HG03342 (cell line): ENCODE results near the gene XXYLT1.

Source experiments
- ATAC-seq: cut with Tn5 transposase; IDR thresholded peaks from one replicate; pipeline ENCODE4 v1.9.1; 2021; ENCODE audit warnings: mild to moderate bottlenecking, moderate library complexity; ENCODE audit not compliant: unreplicated experiment

XXYLT1 gene

DNA sequence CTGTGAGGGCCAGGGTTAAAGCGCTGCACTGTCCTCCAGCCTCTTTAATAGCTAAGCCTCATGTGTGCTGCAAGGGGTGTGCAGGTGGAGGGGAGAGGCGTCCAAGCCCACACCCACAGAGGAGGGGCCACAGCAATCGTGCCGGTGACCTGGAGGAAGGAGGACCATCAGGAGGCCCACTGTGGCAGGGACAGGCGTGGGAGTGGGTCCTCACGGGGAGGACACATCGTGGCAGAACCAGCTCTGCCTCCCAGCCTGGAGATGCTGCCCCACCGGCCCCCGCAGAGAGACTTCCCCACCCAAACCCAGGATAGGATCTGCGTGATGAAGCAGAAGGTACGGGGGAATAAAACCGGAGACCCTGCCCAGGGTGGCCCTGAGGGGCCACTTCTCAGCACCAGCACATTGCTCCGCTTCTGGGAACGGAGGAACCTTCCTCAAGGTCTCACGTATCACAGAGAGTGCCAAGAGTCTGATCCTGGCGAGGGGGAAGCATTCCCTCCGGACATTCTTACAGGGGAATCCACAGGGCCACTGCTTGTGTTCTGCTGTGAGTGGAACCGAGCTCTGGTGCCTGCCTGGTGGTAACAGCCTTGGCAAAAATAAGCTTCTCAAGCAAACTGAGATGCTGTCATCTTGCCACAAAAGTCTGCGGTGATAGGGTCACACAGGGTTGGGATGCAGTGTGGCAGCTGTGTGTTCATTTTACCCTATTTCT is 199.8 kb downstream of the XXYLT1 start:
- no peak for ATAC-seq

DNA sequence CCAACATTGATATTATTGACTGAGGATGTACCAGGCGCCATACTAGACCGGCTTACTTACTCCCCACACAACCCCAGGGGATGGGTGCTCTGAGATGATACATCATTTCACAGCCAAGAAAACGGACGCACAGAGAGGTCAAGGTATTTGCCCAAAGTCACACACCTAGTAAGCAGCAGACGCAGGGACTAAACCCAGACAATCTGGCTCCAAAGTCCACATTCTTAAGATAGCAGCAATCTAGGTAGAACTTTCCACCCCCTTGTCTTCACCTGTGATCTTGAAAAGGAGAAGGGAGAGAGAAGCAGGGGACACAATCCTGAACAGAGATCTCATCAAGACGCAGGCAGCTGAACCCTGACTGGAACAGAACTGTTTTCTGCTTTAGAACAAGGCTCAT is 200.6 kb downstream of the XXYLT1 start:
- no peak for ATAC-seq

GRCh38 chr3:195069501-195070251 is 201.3 kb downstream of the XXYLT1 start:
- ATAC-seq = no peak

DNA sequence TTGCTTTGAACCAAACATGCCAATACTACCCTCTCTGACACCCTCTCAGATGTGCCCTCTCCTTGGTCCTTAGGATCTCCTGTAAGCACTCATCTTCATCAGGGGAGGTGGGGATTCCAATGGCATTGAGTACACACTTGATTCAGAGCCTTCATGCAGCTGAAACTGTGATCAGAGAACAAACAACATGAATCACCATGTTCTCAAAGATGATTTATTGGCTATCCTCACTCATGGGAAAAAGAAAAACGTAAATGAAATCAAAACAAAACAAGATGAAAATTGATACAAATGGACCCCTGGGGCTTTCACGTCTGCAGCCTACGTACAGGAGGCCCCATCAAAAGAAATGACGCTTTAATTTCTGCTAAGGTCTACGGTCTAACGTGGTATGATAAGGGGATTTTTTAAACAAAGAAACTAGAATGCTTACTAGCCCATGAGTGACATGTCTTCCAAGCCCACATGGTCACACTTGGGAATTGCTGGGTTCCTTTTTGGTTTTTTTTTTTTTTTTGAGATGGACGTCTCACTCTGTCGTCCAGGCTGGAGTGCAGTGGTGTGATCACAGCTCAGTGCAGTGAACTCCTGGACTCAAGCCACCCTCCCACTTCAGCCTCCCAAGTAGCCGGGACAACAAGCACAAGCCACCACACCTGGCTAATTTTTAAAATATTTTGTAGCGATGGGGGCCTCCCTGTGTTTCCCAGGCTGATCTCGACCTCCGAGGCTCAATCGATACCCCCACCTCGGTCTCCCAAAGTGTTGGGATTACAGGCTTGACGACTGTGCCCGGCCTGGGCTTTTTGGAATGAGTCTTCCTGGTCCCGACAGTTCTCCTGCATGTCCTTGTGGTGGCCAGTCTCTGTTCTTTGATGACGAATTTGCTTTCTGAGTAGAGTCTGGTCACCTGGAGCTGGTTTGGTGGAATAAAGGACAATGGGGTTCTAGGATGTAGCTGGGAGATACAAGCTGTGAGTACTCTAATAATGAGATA is 202.6 kb downstream of the XXYLT1 start:
- ATAC-seq = no peak

DNA sequence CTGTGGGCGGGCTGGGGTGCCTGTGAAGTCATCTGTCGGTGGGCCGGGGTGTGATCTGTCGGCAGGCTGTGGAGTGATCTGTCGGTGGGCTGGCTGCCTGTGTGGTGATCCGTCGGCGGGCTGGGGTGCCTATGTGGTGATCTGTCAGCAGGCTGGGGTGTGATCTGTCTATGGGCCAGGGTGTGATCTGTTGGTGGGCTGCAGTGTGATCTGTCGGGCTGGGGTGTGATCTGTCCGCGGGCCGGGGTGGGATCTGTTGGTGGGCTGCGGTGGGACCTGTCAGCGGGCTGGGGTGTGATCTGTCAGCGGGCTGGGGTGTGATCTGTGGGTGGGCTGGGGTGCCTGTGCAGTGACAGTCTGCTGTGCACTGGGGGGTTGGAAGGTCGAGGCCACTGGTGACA is 204.5 kb downstream of the XXYLT1 start:
- no peak for ATAC-seq

DNA sequence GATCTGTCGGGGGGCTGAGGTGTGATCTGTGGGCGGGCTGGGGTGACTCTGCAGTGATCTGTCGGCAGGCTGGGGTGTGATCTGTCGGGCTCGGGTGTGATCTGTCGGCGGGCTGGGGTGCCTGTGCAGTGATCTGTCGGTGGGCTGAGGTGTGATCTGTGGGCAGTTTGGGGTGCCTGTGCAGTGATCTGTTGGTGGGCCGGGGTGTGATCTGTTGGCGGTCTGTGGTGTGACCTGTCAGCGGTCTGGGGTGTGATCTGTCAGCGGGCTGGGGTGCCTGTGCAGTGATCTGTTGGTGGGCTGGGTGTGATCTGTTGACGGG is 205.1 kb downstream of the XXYLT1 start:
- no peak for ATAC-seq

- no peak for ATAC-seq
Observed at GRCh38 chr3:195065142-195065863, 205.7 kb downstream of the XXYLT1 start.

GRCh38 chr3:195064300-195064931 is 206.5 kb downstream of the XXYLT1 start:
- no peak for ATAC-seq

DNA sequence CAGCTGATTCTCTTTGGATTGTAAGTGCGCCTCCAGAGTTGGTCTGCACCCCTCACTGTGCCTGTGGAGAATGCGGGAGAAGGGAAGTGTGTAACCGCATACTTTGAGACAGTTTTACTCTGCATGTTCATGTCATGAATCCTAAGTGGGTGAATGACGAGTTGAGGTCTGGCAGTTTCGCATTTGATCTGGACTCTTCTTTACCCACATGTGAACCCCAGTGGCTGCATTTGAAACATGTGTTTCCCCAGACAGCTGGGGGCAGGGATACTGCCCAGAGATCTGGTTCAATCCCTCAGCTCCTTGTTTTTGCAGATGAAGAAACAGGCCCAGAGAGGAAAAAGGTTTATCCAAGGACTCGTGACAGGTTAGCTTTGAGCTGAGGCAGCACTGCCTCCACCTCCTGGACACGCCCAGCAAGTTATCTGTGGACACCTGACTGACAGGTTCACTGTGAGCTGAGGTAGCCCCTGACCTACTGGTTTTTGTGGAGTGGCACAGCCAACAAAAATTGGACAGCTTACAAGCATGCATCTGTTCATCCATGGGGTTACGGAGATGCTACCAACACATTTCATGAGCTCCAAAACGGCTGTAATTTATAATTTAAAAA is 207.3 kb downstream of the XXYLT1 start:
- no peak for ATAC-seq

GRCh38 chr3:195062866-195063540 is 208.0 kb downstream of the XXYLT1 start:
- ATAC-seq = no peak

DNA sequence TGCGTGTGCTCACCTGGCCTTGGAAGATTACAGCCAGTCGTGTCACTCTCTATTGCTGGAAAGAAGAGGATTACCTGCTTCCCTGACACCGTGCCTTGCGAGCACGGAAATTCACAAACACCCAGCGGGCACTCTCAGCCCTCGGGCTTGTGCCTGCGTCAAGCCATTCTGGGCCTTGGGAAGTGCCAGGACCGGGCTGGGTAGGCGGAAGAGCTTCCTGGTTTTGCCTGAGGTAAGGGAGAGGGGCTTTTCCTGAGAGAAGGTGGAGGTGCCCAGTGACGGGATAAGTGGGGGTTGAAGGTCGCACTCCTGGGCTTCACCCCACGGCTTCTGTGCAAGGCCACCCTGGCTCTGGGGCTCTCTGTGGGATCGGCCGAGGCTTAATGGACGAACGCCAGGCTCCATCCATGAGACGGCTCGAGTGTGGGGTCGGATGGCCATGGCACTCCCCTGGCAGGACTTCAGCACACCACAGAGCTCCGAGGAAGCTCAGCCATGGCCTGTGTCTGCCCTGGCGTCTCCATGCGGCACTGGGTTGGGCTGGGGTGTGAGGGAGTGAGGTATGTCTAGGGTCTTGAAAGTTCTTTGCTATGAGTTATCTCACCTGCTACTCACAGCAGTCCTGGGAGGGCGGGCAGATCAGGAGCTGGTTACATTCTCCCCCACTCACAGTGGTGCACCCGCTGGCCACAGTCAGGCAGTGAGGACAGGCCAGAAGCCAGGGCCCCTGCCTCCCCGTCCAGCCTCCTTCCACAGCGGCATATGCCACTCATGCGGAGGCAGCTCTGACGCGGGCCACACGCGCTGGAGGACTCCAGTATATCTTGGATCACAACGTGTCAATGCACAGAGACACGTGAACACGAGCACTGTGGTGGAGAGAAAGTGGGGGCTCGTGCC is 209.0 kb downstream of the XXYLT1 start:
- no peak for ATAC-seq

DNA sequence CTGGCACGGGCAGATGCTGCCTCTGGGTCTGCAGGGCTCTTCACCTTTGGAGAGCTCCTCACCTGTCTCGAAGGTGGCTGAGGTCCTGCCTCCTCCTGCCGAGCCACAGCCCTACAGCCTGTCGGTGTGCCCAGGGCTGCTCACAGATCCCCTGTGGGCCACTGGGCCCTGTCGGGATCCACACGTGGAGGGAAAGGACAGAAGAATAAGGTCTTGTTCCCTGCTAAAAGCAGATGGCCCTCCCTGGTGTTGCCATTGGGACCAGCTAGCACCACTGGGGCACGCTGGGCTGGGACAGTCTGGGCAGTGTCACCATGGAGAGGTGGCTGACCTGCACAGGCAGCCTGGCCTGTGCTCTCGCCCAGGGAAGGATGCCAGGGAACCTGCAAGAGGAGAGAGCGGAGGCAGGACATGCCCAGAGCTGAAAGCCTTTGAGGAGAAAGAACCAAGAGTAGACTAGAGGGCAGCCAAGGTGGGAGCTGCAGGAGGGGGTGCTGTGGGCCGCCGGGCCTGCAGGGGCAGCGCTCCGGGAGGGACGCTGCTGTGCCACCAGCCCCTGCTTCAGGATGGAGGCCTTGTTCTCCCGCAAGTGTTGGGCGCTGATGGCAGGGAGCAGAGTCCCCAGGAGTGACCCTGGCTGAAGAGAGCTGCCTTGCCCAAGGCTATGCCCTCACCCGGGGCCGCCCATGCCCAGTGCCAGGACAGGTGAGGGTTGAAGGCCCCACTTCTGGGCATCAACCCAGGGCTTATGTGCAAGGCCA is 210.2 kb downstream of the XXYLT1 start:
- ATAC-seq = no peak

- ATAC-seq = no peak
Observed at GRCh38 chr3:195060217-195060481, 210.8 kb downstream of the XXYLT1 start.

GRCh38 chr3:195059471-195060216 is 211.3 kb downstream of the XXYLT1 start:
- ATAC-seq = no peak

DNA sequence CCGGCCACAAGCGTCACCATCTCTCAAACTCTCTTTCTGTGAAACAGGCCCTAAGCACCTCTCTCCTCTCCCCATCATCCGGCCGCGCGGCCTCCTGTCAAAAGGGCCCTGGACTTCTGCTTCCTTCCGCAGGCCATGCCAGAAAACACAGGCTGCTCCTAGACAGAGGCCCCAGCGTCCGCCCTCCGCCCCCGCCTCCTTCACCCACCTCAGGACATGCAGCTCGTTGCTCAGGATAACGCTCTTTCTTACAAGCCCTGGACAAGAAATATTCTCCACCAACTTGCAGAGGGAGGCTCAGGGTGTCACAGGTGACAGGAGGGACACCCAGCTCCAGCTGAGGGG is 212.0 kb downstream of the XXYLT1 start:
- ATAC-seq = no peak

DNA sequence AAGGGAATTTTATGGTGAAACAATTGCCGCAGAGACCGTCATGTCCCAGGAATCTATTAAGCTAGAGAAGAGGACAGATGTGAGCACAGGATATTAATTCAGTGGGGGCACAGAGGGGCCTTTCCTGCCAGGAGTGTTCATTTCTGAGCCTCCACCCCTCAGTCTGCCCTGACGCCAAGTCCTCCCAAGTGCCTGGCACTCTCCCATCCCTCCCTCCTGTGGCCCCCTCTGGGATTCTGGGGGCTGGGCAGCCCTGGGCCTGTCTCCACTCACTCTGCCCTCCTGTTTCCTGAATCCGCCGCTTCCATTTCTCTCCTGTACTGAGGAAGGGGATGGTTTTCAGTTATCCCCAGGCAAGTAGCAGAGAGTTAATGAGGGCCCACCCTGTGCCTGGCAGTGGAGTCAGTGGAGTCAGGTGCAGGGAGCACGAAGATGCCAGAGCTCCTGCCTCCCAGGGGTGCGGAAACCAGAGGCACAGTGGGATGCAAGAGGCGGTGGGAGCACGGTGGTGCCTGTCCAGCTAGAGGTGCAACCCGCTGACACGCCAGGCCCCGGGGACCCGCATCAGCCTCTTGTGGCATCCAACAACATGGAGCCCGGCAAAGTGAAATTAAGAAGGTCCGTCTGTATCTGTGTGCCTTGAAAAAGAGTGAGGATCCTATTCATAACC is 212.5 kb downstream of the XXYLT1 start:
- no peak for ATAC-seq

DNA sequence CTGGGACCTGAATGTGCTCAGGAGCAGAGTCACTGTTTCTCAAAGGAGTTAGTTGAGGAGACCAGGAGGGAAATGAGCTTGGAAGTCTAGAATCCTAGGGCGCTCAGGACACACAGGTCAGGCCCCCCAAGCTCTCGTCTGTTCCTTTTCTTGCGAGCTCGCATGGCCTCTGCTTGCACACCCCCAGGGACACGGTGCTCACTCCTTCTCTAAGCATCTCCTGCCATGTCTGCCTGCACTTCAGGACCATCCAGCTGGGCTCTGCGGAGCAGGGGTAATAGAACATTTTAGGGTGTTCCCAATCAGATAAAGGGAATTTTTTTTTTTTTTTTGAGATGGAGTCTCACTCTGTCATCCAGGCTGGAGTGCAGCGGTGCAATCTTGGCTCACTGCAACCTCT is 213.2 kb downstream of the XXYLT1 start:
- ATAC-seq = no peak
